Measurements from ENCODE around the gene IL22RA2. TPM values are rescaled to one million over a fixed set of nuclear protein-coding genes. Genes with fewer than 3 reads are reported as not detected.

IL22RA2 gene
- total and polyA plus RNA-seq, 9 of the 15 experiments (the other 6 are each of a cell fraction or from before 2014, with no cell fraction given): 0.03 TPM; not detected in 8

GRCh38 chr6:137162692-137163306 is 10.6 kb downstream of the IL22RA2 start (continued):
- TF ChIP-seq ZBTB40 (IDR thresholded peaks at IDR 0.05) (no peak), ZBTB40 (CRISPR knock-in tag; IDR thresholded peaks at IDR 0.05) (no peak), TFE3 (CRISPR knock-in tag; IDR thresholded peaks at IDR 0.05) (peak; percentile 42; the same call in 1 of the 2 replicates), DEAF1 (CRISPR knock-in tag; IDR thresholded peaks at IDR 0.05) (0 out of 2 replicates have a peak, but pooled peaks have one; percentile 4), CTBP1 (IDR thresholded peaks at IDR 0.05; ENCODE audit: borderline replicate concordance) (no peak), CXXC5 (CRISPR knock-in tag; IDR thresholded peaks at IDR 0.05) (peak; percentile 49), KLF13 (tag; IDR thresholded peaks at IDR 0.05; ENCODE audit: borderline replicate concordance, low read depth) (no peak), ZNF280B (CRISPR knock-in tag; IDR thresholded peaks at IDR 0.05) (no peak), EP400 (IDR thresholded peaks at IDR 0.05) (0 out of 2 replicates have a peak, but pooled peaks have one; percentile 27), ZFX (CRISPR knock-in tag; IDR thresholded peaks at IDR 0.05) (peak; percentile 52; the same call in 1 of the 2 replicates), ZNF354B (CRISPR knock-in tag; IDR thresholded peaks at IDR 0.05) (peak; percentile 40; the same call in 1 of the 2 replicates), GTF2A2 (tag; IDR thresholded peaks at IDR 0.05) (0 out of 2 replicates have a peak, but pooled peaks have one; percentile 39)

All from K562 (cell line).